Smooth muscle cell of the brain vasculature (primary cell): ENCODE measurements around the gene UGT1A4.

ENCODE experiments used
- DNase-seq: peaks from one replicate; pipeline ENCODE4 v3.0.0-alpha.2; 2012; ENCODE audit warnings: low read depth, low spot score

The UGT1A4 gene

GRCh38 chr2:233780771-233781170 lies 62.2 kb downstream of the UGT1A4 start:
- no peak for DNase-seq

GRCh38 chr2:233789554-233789953 lies 71.0 kb downstream of the UGT1A4 start:
- no peak for DNase-seq

GRCh38 chr2:233791151-233791882 lies 72.8 kb downstream of the UGT1A4 start:
- no peak for DNase-seq

GRCh38 chr2:233791883-233792329 lies 73.4 kb downstream of the UGT1A4 start:
- no peak for DNase-seq

- DNase-seq = no peak
Measured at GRCh38 chr2:233792720-233793119, 74.2 kb downstream of the UGT1A4 start.

- DNase-seq = no peak
Measured at GRCh38 chr2:233793465-233794127, 75.1 kb downstream of the UGT1A4 start.

GRCh38 chr2:233794128-233794658 lies 75.7 kb downstream of the UGT1A4 start:
- no peak for DNase-seq

GRCh38 chr2:233795735-233796171 lies 77.2 kb downstream of the UGT1A4 start:
- DNase-seq = no peak

GRCh38 chr2:233796254-233796653 lies 77.7 kb downstream of the UGT1A4 start:
- DNase-seq = no peak

GRCh38 chr2:233798335-233799086 lies 80.0 kb downstream of the UGT1A4 start:
- no peak for DNase-seq

GRCh38 chr2:233799087-233799665 lies 80.6 kb downstream of the UGT1A4 start:
- DNase-seq = no peak

- no peak for DNase-seq
Measured at GRCh38 chr2:233799716-233800115, 81.2 kb downstream of the UGT1A4 start.

- no peak for DNase-seq
Measured at GRCh38 chr2:233800208-233800607, 81.7 kb downstream of the UGT1A4 start.

GRCh38 chr2:233801357-233802131 lies 83.0 kb downstream of the UGT1A4 start:
- DNase-seq = no peak

- no peak for DNase-seq
Measured at GRCh38 chr2:233802132-233802815, 83.7 kb downstream of the UGT1A4 start.

GRCh38 chr2:233803292-233803911 lies 84.9 kb downstream of the UGT1A4 start:
- no peak for DNase-seq

GRCh38 chr2:233803994-233804393 lies 85.5 kb downstream of the UGT1A4 start:
- no peak for DNase-seq

GRCh38 chr2:233807215-233807865 lies 88.8 kb downstream of the UGT1A4 start:
- no peak for DNase-seq
